Prostate gland (tissue), 2 donors: Measurements from ENCODE around the gene TMEM17.

Experiments used
- CTCF ChIP-seq, 4 experiments: fragments of 200-600 bp in 2 of 4; fragments of 450-650 bp in 2 of 4; sonication (generic) in 2 of 4; IDR thresholded peaks; 1 replicate in 3 of 4; 2 replicates in 1 of 4; pipeline ENCODE4 v1.5.1; 2016 to 2019; ENCODE audit warnings: antibody characterized with exemption in 4 of 4, mild to moderate bottlenecking in 2 of 4, moderate library complexity in 2 of 4
- POLR2AphosphoS5 ChIP-seq: sonication (generic); formaldehyde crosslinking; IDR thresholded peaks from one replicate; pipeline ENCODE4 v1.6.1; 2017; ENCODE audit warnings: antibody characterized with exemption

- no peak for TF ChIP-seq CTCF (IDR thresholded peaks at IDR 0.05)
- no peak for TF ChIP-seq POLR2AphosphoS5
These were observed 19.6 kb downstream of the TMEM17 start for GRCh38 chr2:62486439-62486765.
